B cell (primary cell): ENCODE results near the gene FANCC.

Experiments used
- CTCF ChIP-seq: fragments of 200-600 bp; IDR thresholded peaks from one replicate; pipeline ENCODE4 v1.8.0; 2022; ENCODE audit warnings: antibody characterized with exemption, mild to moderate bottlenecking
- EZH2 ChIP-seq: IDR thresholded peaks from 2 replicates; pipeline ENCODE4 v1.6.1; 2012; ENCODE audit warnings: borderline replicate concordance, low read depth, mild to moderate bottlenecking, moderate library complexity, low read length; ENCODE audit not compliant: insufficient read depth, poor library complexity, severe bottlenecking

DNA sequence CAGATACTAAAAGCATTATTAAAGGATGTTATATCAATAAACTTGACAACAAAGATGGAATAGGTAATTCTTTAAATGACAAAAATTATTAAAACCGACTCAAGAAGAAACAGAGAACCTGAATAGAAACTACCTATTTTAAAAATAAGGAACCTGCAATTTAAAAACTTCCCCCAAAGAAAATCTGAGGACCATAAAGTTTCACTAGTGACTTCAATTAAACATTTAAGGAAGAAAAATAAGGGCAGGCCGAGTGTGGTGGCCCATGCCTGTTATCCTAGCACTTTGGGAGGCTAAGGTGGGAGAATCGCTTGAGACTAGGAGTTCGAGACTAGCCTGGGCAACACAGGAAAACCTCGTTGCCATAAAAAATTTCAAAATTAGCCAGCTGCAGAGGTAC lies 99.6 kb downstream of the FANCC start:
- no peak for TF ChIP-seq CTCF
- TF ChIP-seq EZH2 = no peak
